Adrenal gland (tissue), 12 donors: ENCODE measurements around the gene PTGIR. TPM values are rescaled to one million over a fixed set of nuclear protein-coding genes. Genes with fewer than 3 reads are reported as not detected.

Experiments
- DNase-seq, 7 donors: peaks; one replicate each; pipeline ENCODE4 v3.0.0-alpha.2; 2019 to 2020
- H3K27ac ChIP-seq, 5 donors: fragments of 200-600 bp; sonication (generic) in 4 of 5; 1 replicate in 3 of 5; 2 replicates in 2 of 5; pipeline versions ENCODE4 v1.5.1 to v1.8.0; 2016 to 2020; ENCODE audit warnings: mild to moderate bottlenecking in 1 of 5
- H3K27me3 ChIP-seq: fragments of 200-600 bp; 2 replicates; pipeline ENCODE4 v1.8.0; 2021
- H3K36me3 ChIP-seq, 2 donors: fragments of 200-600 bp; replicated peaks in 1 of 2; 1 replicate in 1 of 2; 2 replicates in 1 of 2; pipeline versions ENCODE4 v1.5.1 to v1.8.0; 2018 to 2022
- H3K4me1 ChIP-seq, 2 donors: fragments of 200-600 bp; replicated peaks in 1 of 2; 1 replicate in 1 of 2; 2 replicates in 1 of 2; pipeline versions ENCODE4 v1.5.1 to v1.8.0; 2018 to 2021
- H3K4me3 ChIP-seq, 4 donors: fragments of 200-600 bp; sonication (generic) in 3 of 4; one replicate each; pipeline ENCODE4 v1.5.1; 2016 to 2018
- H3K9me3 ChIP-seq, 3 donors: fragments of 200-600 bp; sonication (generic) in 1 of 3; replicated peaks in 1 of 3; 1 replicate in 2 of 3; 2 replicates in 1 of 3; pipeline versions ENCODE4 v1.5.1 to v1.8.0; 2016 to 2021
- CTCF ChIP-seq, 6 experiments: fragments of 450-650 bp in 4 of 6; fragments of 200-600 bp in 2 of 6; sonication (generic) in 1 of 6; IDR thresholded peaks; 1 replicate in 5 of 6; 2 replicates in 1 of 6; pipeline versions ENCODE4 v1.5.1 to v1.8.0; 2016 to 2021; ENCODE audit warnings: antibody characterized with exemption in 6 of 6, mild to moderate bottlenecking in 2 of 6, moderate library complexity in 1 of 6
- POLR2A ChIP-seq, 2 donors: fragments of 450-650 bp; IDR thresholded peaks; one replicate each; pipeline ENCODE4 v1.6.1; 2017; ENCODE audit warnings: antibody characterized with exemption in 2 of 2, mild to moderate bottlenecking in 2 of 2, moderate library complexity in 1 of 2
- WGBS, 4 donors: extraction: QIAGEN DNeasy Blood & Tissue Kit in 2 of 4; methylation state at CpG; one replicate each; pipeline versions ENCODE4 v1.1.5 to v1.1.7; 2013 to 2017; 5-methylcytosine and 5-hydroxymethylcytosine counted together
- intact Hi-C, 2 donors: fragments of 100-400 bp; cut with DNase I; formaldehyde crosslinking; loops; one replicate each; pipeline versions ENCODE4 v1.14.1 to v1.15.0; 2022 to 2023
- polyA plus RNA-seq, 3 donors: library from polyadenylated mRNA; stranded (reverse); fragments of 200-250 nt in 2 of 3; fragments of 350-450 nt in 1 of 3; fragmentation: Illumina TruSeq in 1 of 3; extraction: RNeasy Lipid Tissue Mini Kit (QIAGEN cat#74804) in 1 of 3; gene quantifications; one replicate each; pipeline ENCODE4 v1.2.3, GENCODE V29; 2013 to 2014
- total RNA-seq, 9 donors: library from RNA; depleted of rRNA in 4 of 9; stranded (reverse); fragments of >200 nt in 4 of 9; fragments of 120-200 nt in 1 of 9; fragmentation: NEBNext Ultra II Directional in 1 of 9; extraction: Animal tissue kit (Norgen Biotek cat#: 25700) in 1 of 9; gene quantifications; one replicate each; pipeline versions ENCODE4 v1.1.0 to v1.2.4, GENCODE V29; 2013 to 2023
- donor health status: healthy with polysubstance abuse.
- donor health status: Bipolar disorder and iron deficiency.
- donor health status: DM: yes; HTN: yes; CAD: no.
- donor health status: DM: no; HTN: no; CAD: no.
- donor health status: DM: no; HTN: no; CAD: no.
- donor health status: DM: yes; HTN: yes; CAD: no.

Gene PTGIR
- total and polyA plus RNA-seq, 12 donors, result 0.94 to 24.8 (median 9.8) TPM

GRCh38 chr19:46606681-46607447 is 18.0 kb downstream of the PTGIR start:
- H3K27ac ChIP-seq, result no peak overlapping the region
- TF ChIP-seq CTCF (IDR thresholded peaks at IDR 0.05) (no peak), POLR2A (IDR thresholded peaks at IDR 0.05) (no peak)
- 78 to 83% (median 79%) methylated on average over 11 to 12 of the region's 12 CpGs for WGBS, 4 donors
- H3K36me3 ChIP-seq, result peaks cover 0 to 48% of the 10 kb centered on the region in 2 donors
- DNase-seq, result peak in 3 of 7 donors; percentile 2 to 47 (median 16)
- H3K27me3 ChIP-seq, result no peaks in the 10 kb centered on the region
- peaks cover 27 to 45% of the 10 kb centered on the region in 2 donors for H3K4me1 ChIP-seq
- H3K9me3 ChIP-seq, result no peaks in the 10 kb centered on the region
- H3K4me3 ChIP-seq, result no peak overlapping the region
- intact Hi-C loops, result no loop called here

DNA sequence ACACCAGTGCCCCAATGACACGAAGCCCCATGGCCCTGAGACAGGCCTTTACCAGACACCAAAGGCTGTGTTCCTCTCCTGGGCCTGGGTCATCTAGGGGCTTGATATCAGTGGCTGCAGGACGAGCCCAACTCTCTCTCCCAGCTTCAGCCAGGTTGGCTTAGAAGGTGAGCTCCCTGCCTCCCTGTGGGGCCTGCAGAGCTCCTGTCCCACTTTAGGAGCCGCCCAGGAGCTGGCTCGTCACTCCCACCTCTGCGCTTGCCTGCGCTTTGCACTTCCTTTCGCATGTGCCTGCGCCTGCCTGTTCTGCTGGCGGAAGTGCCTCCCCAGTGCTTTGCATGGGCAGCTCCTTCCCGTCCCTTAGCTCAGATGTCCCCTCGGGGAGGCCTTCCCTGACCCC is 18.9 kb downstream of the PTGIR start:
- H3K4me1 ChIP-seq, result peaks cover 27 to 45% of the 10 kb centered on the region in 2 donors
- no peaks in the 10 kb centered on the region for H3K9me3 ChIP-seq
- TF ChIP-seq POLR2A (IDR thresholded peaks at IDR 0.05), result no peak
- TF ChIP-seq CTCF (IDR thresholded peaks at IDR 0.05), result no peak
- no peaks in the 10 kb centered on the region for H3K27me3 ChIP-seq
- DNase-seq, result peak in 1 of 7 donors; percentile 55
- peak overlapping the region in 2 of 5 donors; percentile 31 to 100 for H3K27ac ChIP-seq
- H3K36me3 ChIP-seq, result peaks cover 0 to 48% of the 10 kb centered on the region in 2 donors
- WGBS, 4 donors, result 88 to 95% (median 91%) methylated on average over 10 to 11 of the region's 11 CpGs
- no peak overlapping the region for H3K4me3 ChIP-seq
- intact Hi-C loops, result no loop called here

DNA sequence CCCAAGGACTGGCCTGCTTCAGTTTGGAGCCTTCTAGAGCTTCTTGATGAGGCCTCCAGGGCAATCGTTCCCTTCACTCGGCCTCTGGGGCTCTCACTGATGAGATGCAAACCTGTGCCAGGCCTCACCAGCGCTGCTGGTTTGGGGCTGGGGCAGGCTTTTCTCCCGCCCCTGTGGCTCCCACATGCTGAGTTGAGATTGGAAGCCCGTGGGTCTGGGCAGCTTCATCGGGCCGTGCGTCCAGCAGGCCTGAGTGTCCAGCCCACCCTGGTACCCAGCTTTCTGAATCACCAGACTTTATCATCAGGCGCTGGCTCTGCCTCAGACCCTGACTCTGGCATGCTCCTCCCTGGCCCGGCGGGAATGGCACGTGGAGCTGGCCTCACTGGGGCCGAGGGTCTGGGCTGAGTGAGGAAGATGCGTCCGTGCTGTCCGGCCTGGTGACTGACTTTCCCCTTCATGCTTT is 19.5 kb downstream of the PTGIR start:
- H3K4me3 ChIP-seq, result no peak overlapping the region
- TF ChIP-seq CTCF (IDR thresholded peaks at IDR 0.05) (no peak), POLR2A (IDR thresholded peaks at IDR 0.05) (no peak)
- H3K9me3 ChIP-seq, result no peaks in the 10 kb centered on the region
- peak overlapping the region in 2 of 5 donors; percentile 31 to 100 for H3K27ac ChIP-seq
- intact Hi-C loops, result no loop called here
- peak in 2 of 7 donors; percentile 14 to 32 for DNase-seq
- 63 to 100% (median 76%) methylated on average over 1 to 16 of the region's 16 CpGs for WGBS, 4 donors
- peaks cover 0 to 48% of the 10 kb centered on the region in 2 donors for H3K36me3 ChIP-seq
- H3K4me1 ChIP-seq, result peaks cover 27 to 45% of the 10 kb centered on the region in 2 donors
- no peaks in the 10 kb centered on the region for H3K27me3 ChIP-seq

DNA sequence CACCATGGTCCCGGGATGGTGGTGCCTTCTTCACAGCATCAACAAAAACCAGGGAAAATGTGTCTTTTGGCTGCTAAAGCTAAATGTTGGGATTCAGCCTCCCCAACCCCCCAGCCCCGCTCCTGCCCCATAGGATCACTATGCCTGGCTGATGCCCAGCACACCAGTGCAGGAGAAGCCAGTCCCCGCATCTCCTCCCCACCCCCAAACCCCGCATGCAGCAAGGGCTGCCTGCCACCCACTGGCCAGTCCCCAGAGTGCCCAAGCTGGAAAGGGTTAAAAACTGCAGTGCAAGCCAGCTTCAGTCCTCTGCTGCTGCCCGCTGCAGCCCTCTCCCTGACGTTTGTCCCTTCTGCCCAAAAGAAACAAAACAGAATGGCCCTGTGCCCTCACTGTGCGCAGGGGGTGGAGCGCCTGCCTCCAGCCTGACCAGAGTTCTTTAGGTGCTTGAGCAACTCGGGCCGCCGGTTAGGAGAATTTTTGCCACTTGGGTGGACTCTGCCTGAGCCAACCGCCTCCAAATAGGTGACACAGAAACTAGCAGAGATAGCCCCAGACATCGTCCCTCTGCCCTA is 20.0 kb downstream of the PTGIR start:
- Histone ChIP-seq H3K4me1 (peaks cover 27 to 45% of the 10 kb centered on the region in 2 donors), H3K27ac (peak overlapping the region in 2 of 5 donors; percentile 31 to 100), H3K27me3 (no peaks in the 10 kb centered on the region), H3K36me3 (peaks cover 0 to 45% of the 10 kb centered on the region in 2 donors), H3K4me3 (no peak overlapping the region), H3K9me3 (no peaks in the 10 kb centered on the region)
- 44 to 61% (median 53%) methylated on average over 5 to 13 of the region's 13 CpGs for WGBS, 4 donors
- peak in 4 of 7 donors; percentile 25 to 62 (median 38) for DNase-seq
- TF ChIP-seq CTCF (IDR thresholded peaks at IDR 0.05) (no peak), POLR2A (IDR thresholded peaks at IDR 0.05) (no peak)
- intact Hi-C loops, result no loop called here
